MM.1S (cell line): ENCODE measurements around the gene CCDC6.
"Not testable (repeated sequence)": the region's sequence is repeated elsewhere in the genome, so short reads cannot be mapped to it uniquely, and the experiment has no call there.

Experiments used
- DNase-seq: peaks from one replicate; pipeline ENCODE4 v3.0.0-alpha.2; 2015
- H2AFZ ChIP-seq: fragments of 300-600 bp; sonication (generic); 2 replicates; pipeline ENCODE4 v1.6.0; 2016; ENCODE audit warnings: antibody characterized with exemption, low read length
- H3F3A ChIP-seq: fragments of 300-600 bp; sonication (generic); 2 replicates; pipeline ENCODE4 v1.6.1; 2016; ENCODE audit warnings: mild to moderate bottlenecking, antibody characterized with exemption, low read length, moderate library complexity, mixed read lengths; ENCODE audit not compliant: insufficient read depth
- H3K27ac ChIP-seq: fragments of 300-600 bp; sonication (generic); 2 replicates; pipeline ENCODE4 v1.5.1; 2016; ENCODE audit warnings: mild to moderate bottlenecking, low read length
- H3K27me3 ChIP-seq: fragments of 300-600 bp; sonication (generic); replicated peaks from 2 replicates; pipeline ENCODE4 v1.6.0; 2016; ENCODE audit warnings: low read length; ENCODE audit not compliant: insufficient read depth
- H3K36me3 ChIP-seq: fragments of 300-600 bp; sonication (generic); replicated peaks from 2 replicates; pipeline ENCODE4 v1.6.1; 2016; ENCODE audit warnings: mild to moderate bottlenecking, low read length, mixed read lengths; ENCODE audit not compliant: insufficient read depth
- H3K4me1 ChIP-seq: fragments of 300-600 bp; sonication (generic); 2 replicates; pipeline ENCODE4 v1.6.1; 2016; ENCODE audit warnings: low read length, mixed read lengths
- H3K4me2 ChIP-seq: fragments of 300-600 bp; sonication (generic); 2 replicates; pipeline ENCODE4 v1.6.0; 2016; ENCODE audit warnings: low read depth, low read length
- H3K4me3 ChIP-seq: fragments of 300-600 bp; sonication (generic); 2 replicates; pipeline ENCODE4 v1.5.1; 2016; ENCODE audit warnings: low read length, mixed read lengths
- H3K79me2 ChIP-seq: fragments of 300-600 bp; sonication (generic); 2 replicates; pipeline ENCODE4 v1.6.1; 2016; ENCODE audit warnings: mixed run types, low read length, mixed read lengths
- H3K9ac ChIP-seq: fragments of 300-600 bp; sonication (generic); 2 replicates; pipeline ENCODE4 v1.6.1; 2016; ENCODE audit warnings: low read length, mixed read lengths
- H3K9me2 ChIP-seq: fragments of 300-600 bp; sonication (generic); replicated peaks from 2 replicates; pipeline ENCODE4 v1.6.1; 2016; ENCODE audit warnings: mild to moderate bottlenecking, low read length, mixed read lengths; ENCODE audit not compliant: insufficient read depth
- H3K9me3 ChIP-seq: fragments of 300-600 bp; sonication (generic); replicated peaks from 2 replicates; pipeline ENCODE4 v1.6.1; 2016; ENCODE audit warnings: mild to moderate bottlenecking, low read length, mixed read lengths; ENCODE audit not compliant: insufficient read depth
- H4K20me1 ChIP-seq: fragments of 300-600 bp; sonication (generic); 2 replicates; pipeline ENCODE4 v1.6.1; 2016; ENCODE audit warnings: mild to moderate bottlenecking, low read length, moderate library complexity, mixed read lengths; ENCODE audit not compliant: insufficient read depth
- CTCF ChIP-seq: fragments of 300-600 bp; sonication (generic); IDR thresholded peaks from 2 replicates; pipeline ENCODE4 v1.5.1; 2016; ENCODE audit warnings: antibody characterized with exemption, low read length, mixed read lengths
- EZH2 ChIP-seq: fragments of 300-600 bp; sonication (generic); optimal IDR thresholded peaks from 2 replicates; pipeline ENCODE3; 2017; ENCODE audit warnings: low read depth, mild to moderate bottlenecking, antibody characterized with exemption, low read length, mixed read lengths
- EZH2phosphoT487 ChIP-seq: fragments of 300-600 bp; sonication (generic); IDR thresholded peaks from 2 replicates; pipeline ENCODE4 v1.6.1; 2018; ENCODE audit warnings: antibody characterized with exemption, low read length

Gene CCDC6

GRCh38 chr10:59934701-59935100 is 28.3 kb upstream of the CCDC6 start:
- H3K27ac ChIP-seq: no peak overlapping the region
- no peak overlapping the region for H3K9ac ChIP-seq
- no peaks in the 10 kb centered on the region for H4K20me1 ChIP-seq
- H3F3A ChIP-seq: no peaks in the 10 kb centered on the region
- H3K4me1 ChIP-seq: no peaks in the 10 kb centered on the region
- no peak overlapping the region for H3K4me3 ChIP-seq
- DNase-seq: no peak
- H3K36me3 ChIP-seq: no peaks in the 10 kb centered on the region
- H2AFZ ChIP-seq: no peak overlapping the region
- no peaks in the 10 kb centered on the region for H3K9me2 ChIP-seq
- H3K9me3 ChIP-seq: no peaks in the 10 kb centered on the region
- H3K79me2 ChIP-seq: no peaks in the 10 kb centered on the region
- H3K4me2 ChIP-seq: no peak overlapping the region
- TF ChIP-seq EZH2phosphoT487: no peak
- TF ChIP-seq CTCF: no peak
- TF ChIP-seq EZH2: no peak
- no peaks in the 10 kb centered on the region for H3K27me3 ChIP-seq

GRCh38 chr10:59930788-59931521 is 24.6 kb upstream of the CCDC6 start:
- H3K9me3 ChIP-seq, H3K79me2 ChIP-seq, H4K20me1 ChIP-seq, H2AFZ ChIP-seq, H3K27ac ChIP-seq, DNase-seq, H3K36me3 ChIP-seq, H3K27me3 ChIP-seq, H3K4me3 ChIP-seq, H3K9me2 ChIP-seq, H3K4me1 ChIP-seq, H3K9ac ChIP-seq, H3F3A ChIP-seq, H3K4me2 ChIP-seq: not testable (repeated sequence)

- TF ChIP-seq CTCF (no peak), EZH2phosphoT487 (no peak), EZH2 (no peak)
- Histone ChIP-seq H3K9me2 (no peaks in the 10 kb centered on the region), H3F3A (no peaks in the 10 kb centered on the region), H3K9me3 (no peaks in the 10 kb centered on the region), H3K79me2 (no peaks in the 10 kb centered on the region), H3K27ac (no peak overlapping the region), H3K4me2 (no peak overlapping the region), H3K36me3 (no peaks in the 10 kb centered on the region), H3K4me3 (no peak overlapping the region), H3K9ac (no peak overlapping the region), H4K20me1 (no peaks in the 10 kb centered on the region), H3K4me1 (no peaks in the 10 kb centered on the region), H3K27me3 (no peaks in the 10 kb centered on the region), H2AFZ (no peak overlapping the region)
- no peak for DNase-seq
Measured at GRCh38 chr10:59926086-59926485, 19.7 kb upstream of the CCDC6 start.

GRCh38 chr10:59922907-59923306 is 16.6 kb upstream of the CCDC6 start:
- H3K4me1 ChIP-seq: no peaks in the 10 kb centered on the region
- TF ChIP-seq EZH2: no peak
- TF ChIP-seq CTCF: no peak
- TF ChIP-seq EZH2phosphoT487: no peak
- no peaks in the 10 kb centered on the region for H3K9me3 ChIP-seq
- no peaks in the 10 kb centered on the region for H3F3A ChIP-seq
- no peak overlapping the region for H3K4me3 ChIP-seq
- H3K27ac ChIP-seq: no peak overlapping the region
- H4K20me1 ChIP-seq: no peaks in the 10 kb centered on the region
- H3K4me2 ChIP-seq: no peak overlapping the region
- H2AFZ ChIP-seq: no peak overlapping the region
- no peaks in the 10 kb centered on the region for H3K27me3 ChIP-seq
- no peak for DNase-seq
- H3K79me2 ChIP-seq: no peaks in the 10 kb centered on the region
- no peaks in the 10 kb centered on the region for H3K36me3 ChIP-seq
- no peaks in the 10 kb centered on the region for H3K9me2 ChIP-seq
- H3K9ac ChIP-seq: no peak overlapping the region
